ENCODE data around the gene RMI1.

- TF ChIP-seq CTCF (IDR thresholded peaks at IDR 0.05) (no peak), POLR2A (IDR thresholded peaks at IDR 0.05) (no peak)
These were observed 8.3 kb upstream of the RMI1 start for GRCh38 chr9:83972286-83972685.

Data from body of pancreas (tissue), 4 donors.